HG03571 (cell line): ENCODE measurements around the gene EEF2K.

Experiments
- ATAC-seq: cut with Tn5 transposase; IDR thresholded peaks from one replicate; pipeline ENCODE4 v1.9.1; 2021; ENCODE audit not compliant: unreplicated experiment

The EEF2K gene

GRCh38 chr16:22314661-22315626, 108.9 kb downstream of the EEF2K start:
- no peak for ATAC-seq

DNA sequence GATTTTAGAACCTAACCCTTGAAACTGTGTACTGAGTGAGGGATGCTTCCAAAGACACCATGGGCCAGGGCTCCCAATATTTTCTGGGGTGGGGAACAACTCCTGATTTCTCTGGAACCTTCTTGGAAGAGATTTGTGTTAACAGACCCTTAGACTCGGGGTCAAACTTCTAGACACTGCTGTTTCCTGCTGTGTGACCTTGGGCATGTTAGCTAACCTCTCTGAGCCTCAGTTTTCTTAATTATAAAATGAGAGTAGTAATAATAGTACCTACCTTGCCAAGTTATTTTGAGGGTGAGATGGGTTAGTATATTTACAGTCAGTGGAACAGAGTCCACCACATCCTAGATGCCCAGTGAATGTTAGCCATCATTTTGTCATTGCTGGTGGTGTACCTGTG, 109.9 kb downstream of the EEF2K start:
- no peak for ATAC-seq

GRCh38 chr16:22316411-22316811, 110.3 kb downstream of the EEF2K start:
- ATAC-seq, result no peak

DNA sequence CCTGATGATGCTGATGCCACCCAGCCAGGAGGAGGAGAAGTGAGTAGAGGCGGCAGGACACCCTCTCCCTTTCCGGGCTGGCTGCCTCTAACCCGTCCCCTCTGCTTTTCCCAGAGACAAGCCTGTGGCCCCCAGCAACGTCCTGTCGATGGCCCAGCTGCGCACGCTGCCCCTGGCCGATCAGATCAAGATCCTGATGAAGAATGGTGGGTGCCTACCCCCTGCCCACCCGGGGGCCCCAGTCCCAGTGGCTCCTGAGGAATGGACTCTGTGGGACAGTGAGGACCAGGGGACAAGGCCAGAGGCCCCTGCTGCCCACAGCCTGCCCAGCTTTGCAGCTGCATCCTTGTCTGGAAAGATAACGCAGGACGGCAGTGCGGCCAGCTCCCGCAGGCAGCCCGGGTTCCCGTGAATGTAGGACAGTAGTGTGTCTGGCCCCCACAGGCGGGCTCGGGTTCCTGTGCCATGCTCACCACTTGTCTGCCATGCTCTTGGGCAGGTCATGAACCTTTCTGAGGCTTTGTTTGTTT, 111.0 kb downstream of the EEF2K start:
- no peak for ATAC-seq

- no peak for ATAC-seq
Measured at GRCh38 chr16:22317625-22318024, 111.5 kb downstream of the EEF2K start.

DNA sequence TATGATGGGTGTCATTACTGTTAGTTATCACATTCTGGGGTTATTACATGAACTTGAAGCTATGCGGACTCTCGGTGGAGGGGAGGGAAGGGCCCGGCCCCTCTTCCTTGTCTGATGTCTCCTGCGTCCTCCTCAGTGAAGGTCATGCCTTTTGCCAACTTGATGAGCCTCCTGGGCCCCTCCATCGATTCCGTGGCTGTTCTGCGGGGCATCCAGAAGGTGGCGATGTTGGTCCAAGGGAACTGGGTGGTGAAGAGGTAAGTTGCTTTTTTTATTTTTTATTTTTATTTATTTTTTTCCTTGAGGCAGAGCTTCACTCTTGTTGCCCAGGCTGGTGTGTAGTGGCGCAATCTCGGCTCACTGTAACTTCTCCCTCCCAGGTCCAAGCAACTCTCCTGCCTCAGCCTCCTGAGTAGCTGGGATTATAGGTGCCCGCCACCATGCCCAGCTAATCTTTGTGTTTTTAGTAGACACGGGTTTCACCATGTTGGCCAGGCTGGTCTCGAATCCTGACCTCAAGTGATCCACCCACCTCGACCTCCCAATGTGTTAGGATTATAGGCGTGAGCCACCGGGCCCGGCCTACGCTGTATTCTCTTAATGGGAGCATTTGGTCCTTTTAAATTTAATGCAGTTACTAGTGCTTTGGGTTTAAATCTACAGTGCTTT, 112.7 kb downstream of the EEF2K start:
- no peak for ATAC-seq

GRCh38 chr16:22320572-22321339, 114.7 kb downstream of the EEF2K start:
- ATAC-seq, result no peak

DNA sequence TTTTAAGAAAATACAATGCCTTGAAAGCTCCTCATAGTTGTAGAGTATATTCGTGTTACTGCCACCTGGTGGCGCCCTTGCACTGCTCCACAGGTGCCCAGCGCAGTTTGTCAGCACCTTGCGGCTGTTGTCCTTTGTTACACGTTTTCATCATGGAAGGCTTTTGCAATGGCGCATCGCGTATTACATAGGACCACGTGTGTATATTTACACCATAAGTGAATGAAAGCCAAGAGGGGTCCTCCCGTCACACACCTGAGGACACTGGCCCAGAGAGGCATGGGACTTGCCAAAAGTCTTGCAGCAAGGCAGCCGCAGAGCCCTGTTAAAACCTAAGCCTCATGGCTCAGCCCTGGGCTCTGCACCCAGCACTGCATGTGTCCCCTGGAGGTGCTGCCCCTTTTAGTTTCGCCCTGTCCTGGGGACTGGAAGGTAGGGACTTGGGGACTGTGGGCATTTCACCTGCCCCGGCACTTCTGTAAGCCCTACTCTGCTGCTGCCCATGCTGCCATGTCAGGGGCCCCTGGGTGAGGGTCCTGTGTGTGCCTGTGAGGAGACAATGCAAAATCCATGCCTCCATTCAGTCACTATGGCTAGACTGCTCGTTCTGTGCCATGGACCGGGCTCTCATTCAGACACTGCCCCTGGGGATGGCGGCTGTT, 115.4 kb downstream of the EEF2K start:
- no peak for ATAC-seq

DNA sequence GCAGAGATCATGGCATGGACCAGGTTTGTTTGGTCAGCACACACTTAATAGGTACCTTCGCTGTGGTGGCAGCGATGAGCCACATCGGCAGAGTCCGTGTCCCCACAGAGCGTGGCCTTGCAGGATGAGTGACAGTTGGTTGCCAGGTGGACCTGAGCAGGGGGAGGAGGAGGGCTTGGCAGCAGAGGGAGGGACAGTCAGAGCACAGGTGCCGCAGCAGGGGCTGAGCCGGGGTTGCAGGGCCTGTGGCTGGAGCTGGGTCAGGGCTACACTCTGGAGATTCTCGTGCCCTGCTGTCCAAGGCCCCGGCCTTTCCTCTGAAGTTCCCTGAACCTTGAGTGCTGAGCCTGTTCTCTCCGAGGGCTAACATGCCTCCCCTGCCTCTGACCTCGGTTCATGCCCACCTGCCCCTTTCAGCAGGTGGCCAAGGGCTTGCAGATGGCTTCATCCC, 116.0 kb downstream of the EEF2K start:
- no peak for ATAC-seq

DNA sequence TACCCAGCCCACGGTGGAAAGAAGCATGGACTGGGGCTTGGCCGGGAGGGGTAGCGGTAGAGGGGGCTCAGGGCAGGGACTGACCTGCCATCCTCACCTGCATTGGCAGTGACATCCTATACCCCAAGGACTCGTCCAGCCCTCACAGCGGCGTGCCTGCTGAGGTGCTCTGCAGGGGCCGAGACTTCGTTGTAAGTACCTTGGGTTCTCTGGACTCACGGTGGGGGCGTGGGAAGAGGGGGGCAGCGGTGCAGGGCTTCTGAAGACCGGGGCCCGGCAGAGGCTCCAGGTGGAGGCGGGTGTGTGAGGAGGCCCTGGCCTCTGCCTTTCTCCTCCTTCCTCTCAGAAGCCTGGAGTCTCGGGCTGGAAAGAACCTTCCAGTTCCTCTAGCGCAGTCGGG, 116.7 kb downstream of the EEF2K start:
- no peak for ATAC-seq

DNA sequence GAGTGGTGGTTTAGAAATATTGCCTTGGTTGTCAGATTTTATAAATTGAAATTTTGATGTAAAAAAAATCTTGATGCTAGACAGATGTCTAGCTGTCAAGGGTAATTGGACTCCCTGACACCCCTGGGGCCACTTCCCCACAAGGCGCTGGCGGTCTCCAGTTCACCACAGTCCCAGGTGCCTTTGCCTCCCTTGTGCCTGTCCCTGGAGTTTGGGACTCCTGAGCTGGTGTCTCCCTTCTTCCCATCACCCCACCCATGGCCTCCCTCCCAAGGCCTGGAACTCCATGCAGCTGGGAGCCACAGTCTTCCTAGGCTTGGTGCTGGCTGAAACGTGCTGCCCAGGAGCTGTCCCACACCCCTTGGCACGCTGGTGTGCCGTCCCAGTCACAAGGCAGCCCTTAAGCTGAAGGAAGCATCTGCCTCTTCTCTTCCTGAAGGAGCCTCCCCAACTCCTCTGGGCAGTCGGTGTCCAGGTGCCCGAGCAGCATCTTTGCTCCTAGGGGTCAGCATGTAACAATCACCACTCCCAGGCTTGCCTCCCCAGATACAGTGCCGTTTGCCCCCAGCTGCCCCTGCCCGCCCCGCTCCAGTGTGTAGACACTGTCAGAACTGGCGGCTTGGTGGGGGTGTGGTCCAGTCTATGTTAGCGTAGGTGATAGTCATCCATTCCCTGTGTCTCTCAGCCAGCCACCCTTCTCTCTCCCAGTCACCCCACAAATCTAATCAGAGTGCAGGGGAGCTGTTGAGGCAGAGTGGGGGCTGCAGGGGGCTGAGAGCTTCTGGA, 117.3 kb downstream of the EEF2K start:
- no peak for ATAC-seq

DNA sequence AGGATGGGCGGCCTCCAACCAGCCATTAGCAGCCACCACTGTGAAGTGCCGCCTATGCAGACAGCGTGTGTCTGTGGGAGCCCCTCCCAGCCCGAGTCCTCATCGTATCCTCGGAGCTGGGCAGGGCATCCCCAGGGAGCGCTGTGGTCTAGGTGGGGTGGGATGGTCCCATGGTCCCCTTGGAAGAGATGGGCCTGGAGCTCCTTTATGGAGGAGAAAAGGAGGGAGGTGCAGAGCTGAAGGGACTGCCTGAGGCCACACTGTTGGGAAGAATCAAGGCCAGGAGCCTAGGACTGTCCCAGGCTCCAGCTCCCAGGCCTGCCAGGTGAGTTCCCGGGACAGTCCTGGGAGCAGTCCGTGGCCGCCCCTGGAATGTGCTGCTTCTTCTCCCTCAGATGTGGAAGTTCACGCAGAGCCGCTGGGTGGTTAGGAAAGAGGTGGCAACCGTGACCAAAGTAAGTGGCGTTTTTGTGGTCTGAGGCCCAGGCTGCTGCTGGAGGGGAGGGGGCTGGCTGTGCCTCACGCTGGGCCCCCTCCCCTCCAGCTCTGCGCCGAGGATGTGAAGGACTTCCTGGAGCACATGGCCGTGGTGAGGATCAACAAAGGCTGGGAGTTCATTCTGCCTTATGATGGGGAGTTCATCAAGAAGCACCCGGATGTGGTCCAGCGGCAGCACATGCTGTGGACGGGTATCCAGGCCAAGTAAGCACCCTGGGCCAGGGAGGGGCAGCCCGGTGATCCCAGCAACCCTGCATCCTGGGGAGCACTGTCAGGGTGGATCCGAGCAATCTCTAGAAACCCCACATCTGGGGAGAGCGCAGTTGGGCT, 118.1 kb downstream of the EEF2K start:
- no peak for ATAC-seq

GRCh38 chr16:22324787-22325597, 118.9 kb downstream of the EEF2K start:
- no peak for ATAC-seq

DNA sequence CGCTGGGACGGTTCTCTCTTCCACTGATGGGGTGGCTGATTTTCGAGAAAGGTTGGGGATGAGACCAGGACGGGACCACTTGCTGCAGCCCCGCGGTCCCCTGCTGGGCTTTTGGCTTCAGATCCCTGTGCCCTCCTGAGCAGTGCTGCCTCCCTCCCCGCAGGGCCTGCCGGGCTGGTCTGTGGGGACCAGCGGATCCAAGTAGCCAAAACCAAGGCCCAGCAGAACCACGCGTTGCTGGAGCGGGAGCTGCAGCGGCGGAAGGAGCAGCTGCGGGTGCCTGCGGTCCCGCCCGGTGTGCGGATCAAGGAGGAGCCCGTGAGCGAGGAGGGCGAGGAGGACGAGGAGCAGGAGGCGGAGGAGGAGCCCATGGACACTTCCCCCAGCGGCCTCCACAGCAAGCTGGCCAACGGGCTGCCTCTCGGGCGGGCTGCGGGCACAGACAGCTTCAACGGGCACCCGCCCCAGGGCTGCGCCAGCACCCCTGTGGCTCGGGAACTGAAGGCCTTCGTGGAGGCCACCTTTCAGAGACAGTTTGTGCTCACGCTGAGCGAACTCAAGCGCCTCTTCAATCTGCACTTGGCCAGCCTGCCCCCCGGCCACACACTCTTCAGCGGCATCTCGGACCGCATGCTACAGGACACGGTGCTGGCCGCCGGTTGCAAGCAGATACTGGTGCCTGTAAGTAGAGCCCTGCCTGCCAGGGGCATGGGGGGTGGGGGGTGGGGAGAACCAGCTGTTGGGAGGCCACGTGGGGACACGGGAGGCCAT, 119.7 kb downstream of the EEF2K start:
- ATAC-seq, result no peak

DNA sequence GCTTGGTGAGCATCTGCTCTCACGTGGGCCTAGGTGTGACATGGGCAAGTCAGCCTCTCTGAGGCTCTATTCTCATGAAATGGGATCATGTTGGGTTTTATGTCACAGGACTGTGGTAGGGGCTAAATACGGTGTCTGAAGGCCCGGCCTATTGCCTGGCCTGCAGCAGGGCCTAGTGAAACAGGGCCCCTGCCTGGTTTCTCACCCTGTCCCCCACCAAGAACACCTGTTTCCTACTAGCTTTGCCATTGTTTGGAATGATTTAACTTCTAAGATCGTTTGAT, 120.2 kb downstream of the EEF2K start:
- ATAC-seq, result no peak

- no peak for ATAC-seq
Measured at GRCh38 chr16:22326771-22327445, 120.8 kb downstream of the EEF2K start.

GRCh38 chr16:22327446-22327775, 121.3 kb downstream of the EEF2K start:
- ATAC-seq, result no peak
